IPS DF 6.9 (cell line): Measurements from ENCODE around the gene ANKS6.
"Not testable (repeated sequence)": the region's sequence is repeated elsewhere in the genome, so short reads cannot be mapped to it uniquely, and the experiment has no call there.

Experiments used
- DNase-seq: peaks from one replicate; pipeline ENCODE4 v3.0.0-alpha.2; 2013; ENCODE audit warnings: low read depth, low spot score
- H3K27ac ChIP-seq: one replicate; pipeline ENCODE4 v1.5.1; 2013; ENCODE audit warnings: low read length, control low read depth
- H3K27me3 ChIP-seq: 2 replicates; pipeline ENCODE4 v1.6.1; 2013; ENCODE audit warnings: mild to moderate bottlenecking, low read length; ENCODE audit not compliant: control insufficient read depth, insufficient read depth
- H3K36me3 ChIP-seq: 2 replicates; pipeline ENCODE4 v1.6.1; 2013; ENCODE audit warnings: low read length; ENCODE audit not compliant: control insufficient read depth, insufficient read depth
- H3K4me1 ChIP-seq: 2 replicates; pipeline ENCODE4 v1.6.1; 2013; ENCODE audit warnings: low read length; ENCODE audit not compliant: control insufficient read depth, insufficient read depth
- H3K4me3 ChIP-seq: 2 replicates; pipeline ENCODE4 v1.5.1; 2013; ENCODE audit warnings: mild to moderate bottlenecking, low read length
- H3K9me3 ChIP-seq: 2 replicates; pipeline ENCODE4 v1.6.1; 2013; ENCODE audit warnings: low read length, inconsistent platforms; ENCODE audit not compliant: control insufficient read depth, insufficient read depth
- WGBS: extraction: QIAGEN DNeasy Blood & Tissue Kit; methylation state at CpG from one replicate; pipeline ENCODE4 v1.1.7; 2013; ENCODE audit warnings: mixed read lengths, missing lambda C conversion rate; ENCODE audit not compliant: insufficient read length, insufficient coverage; 5-methylcytosine and 5-hydroxymethylcytosine counted together

The ANKS6 gene

GRCh38 chr9:98686961-98687855 is 109.1 kb downstream of the ANKS6 start:
- no peak for DNase-seq
- no CpG with 5 or more reads among the region's 7 CpGs for WGBS
- no peak overlapping the region for H3K4me3 ChIP-seq
- H3K4me1 ChIP-seq: no peaks in the 10 kb centered on the region; the same call in 1 of the 2 replicates
- H3K36me3 ChIP-seq: no peaks in the 10 kb centered on the region
- no peaks in the 10 kb centered on the region for H3K9me3 ChIP-seq
- no peaks in the 10 kb centered on the region for H3K27me3 ChIP-seq
- no peak overlapping the region for H3K27ac ChIP-seq

- DNase-seq, H3K9me3 ChIP-seq, H3K27me3 ChIP-seq, H3K4me1 ChIP-seq, H3K4me3 ChIP-seq, H3K36me3 ChIP-seq, H3K27ac ChIP-seq: not testable (repeated sequence)
- WGBS: no CpG with 5 or more reads among the region's 2 CpGs
Measured at GRCh38 chr9:98684816-98685215, 111.5 kb downstream of the ANKS6 start.
